Thyroid gland (tissue), 4 donors: Measurements from ENCODE around the gene PPP1R13B. TPM values are rescaled to one million over a fixed set of nuclear protein-coding genes. Genes with fewer than 3 reads are reported as not detected.

Experiments used
- DNase-seq, 2 donors: peaks; one replicate each; pipeline ENCODE4 v3.0.0-alpha.2; 2019
- H3K27ac ChIP-seq, 3 donors: fragments of 200-600 bp; sonication (generic); 1 replicate in 2 of 3; 2 replicates in 1 of 3; pipeline ENCODE4 v1.5.1; 2016 to 2019; ENCODE audit warnings: mild to moderate bottlenecking in 1 of 3, moderate library complexity in 1 of 3
- H3K27me3 ChIP-seq: fragments of 200-600 bp; sonication (generic); one replicate; pipeline ENCODE4 v1.5.1; 2019
- H3K36me3 ChIP-seq, 2 donors: fragments of 200-600 bp; sonication (generic); one replicate each; pipeline ENCODE4 v1.5.1; 2016 to 2019
- H3K4me1 ChIP-seq, 2 donors: fragments of 200-600 bp; sonication (generic); one replicate each; pipeline ENCODE4 v1.5.1; 2017 to 2019
- H3K4me3 ChIP-seq, 3 donors: fragments of 200-600 bp; sonication (generic); replicated peaks in 1 of 3; 1 replicate in 2 of 3; 2 replicates in 1 of 3; pipeline ENCODE4 v1.5.1; 2016; ENCODE audit warnings: mild to moderate bottlenecking in 1 of 3
- H3K9me3 ChIP-seq: fragments of 200-600 bp; sonication (generic); one replicate; pipeline ENCODE4 v1.5.1; 2017
- CTCF ChIP-seq, 6 experiments: fragments of 200-600 bp in 3 of 6; fragments of 450-650 bp in 3 of 6; sonication (generic) in 3 of 6; IDR thresholded peaks; one replicate each; pipeline ENCODE4 v1.5.1; 2016 to 2019; ENCODE audit warnings: antibody characterized with exemption in 6 of 6, mild to moderate bottlenecking in 2 of 6, inconsistent platforms in 1 of 6, moderate library complexity in 1 of 6
- POLR2A ChIP-seq, 2 donors: fragments of 450-650 bp; IDR thresholded peaks; one replicate each; pipeline ENCODE4 v1.6.1; 2017; ENCODE audit warnings: antibody characterized with exemption in 2 of 2, mild to moderate bottlenecking in 2 of 2, moderate library complexity in 1 of 2
- WGBS, 2 donors: methylation state at CpG; one replicate each; pipeline ENCODE4 v1.1.5; 2017; 5-methylcytosine and 5-hydroxymethylcytosine counted together
- intact Hi-C: fragments of 100-400 bp; cut with DNase I; formaldehyde crosslinking; loops from one replicate; pipeline ENCODE4 v1.15.1; 2023
- total RNA-seq, 4 donors: library from RNA; depleted of rRNA; stranded (reverse); fragments of >200 nt; gene quantifications; one replicate each; pipeline ENCODE4 v1.2.3, GENCODE V29; 2016

PPP1R13B gene
- 100 to 1,000 TPM in 1 of 4 donors, 10 to 100 TPM in 3; 77.0 to 131 (median 81.8) TPM for total RNA-seq

- DNase-seq, result peak; percentile 94
- WGBS, 2 donors, result no CpG with 5 or more reads among the region's 104 CpGs
- intact Hi-C loops, result no loop called here
- Histone ChIP-seq H3K9me3 (no peaks in the 10 kb centered on the region), H3K4me1 (peaks cover 13 to 26% of the 10 kb centered on the region in 2 donors), H3K4me3 (peak within 1 kb of the TSS; percentile 56 to 79 (median 63)), H3K36me3 (no peaks in the 10 kb centered on the region), H3K27me3 (no peaks in the 10 kb centered on the region), H3K27ac (peak within 1 kb of the TSS; percentile 85 to 92 (median 88))
- TF ChIP-seq CTCF (IDR thresholded peaks at IDR 0.05) (peak in 1 of 6 experiments; percentile 12), POLR2A (IDR thresholded peaks at IDR 0.05) (peak; percentile 60 to 95)
Measured at GRCh38 chr14:103847451-103848174, at the start of gene PPP1R13B. Gene PPP1R13B (minus strand): TSS chr14:103847575. CDS start chr14:103847307, 268 bp downstream.

GRCh38 chr14:103896578-103896977 lies 49.2 kb upstream of the PPP1R13B start:
- Histone ChIP-seq H3K4me3 (no peak overlapping the region), H3K9me3 (no peaks in the 10 kb centered on the region), H3K4me1 (peaks cover 0 to 31% of the 10 kb centered on the region in 2 donors), H3K36me3 (no peaks in the 10 kb centered on the region), H3K27ac (no peak overlapping the region), H3K27me3 (no peaks in the 10 kb centered on the region)
- 74% methylated on average over 6 of the region's 6 CpGs for WGBS, 2 donors
- TF ChIP-seq POLR2A (IDR thresholded peaks at IDR 0.05), result no peak
- TF ChIP-seq CTCF (IDR thresholded peaks at IDR 0.05), result no peak
- intact Hi-C loops, result no loop called here
- no peak for DNase-seq

DNA sequence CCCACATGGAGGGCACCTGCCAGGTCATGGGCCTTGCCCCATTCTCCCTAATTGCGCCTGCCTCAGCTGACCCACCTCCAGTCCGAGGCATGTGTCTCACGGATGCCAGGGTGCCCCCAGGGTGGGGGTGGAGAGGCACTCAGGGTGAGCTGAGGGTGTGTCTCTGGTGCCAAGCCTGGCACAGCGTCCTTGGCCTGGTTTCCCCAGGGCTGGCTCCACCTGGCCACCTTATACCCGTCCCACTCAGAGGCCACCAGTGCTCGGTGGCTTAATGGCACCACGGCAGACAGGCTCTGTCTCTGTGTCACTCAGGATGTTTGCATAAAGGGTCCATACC lies 47.3 kb upstream of the PPP1R13B start:
- Histone ChIP-seq H3K27me3 (no peaks in the 10 kb centered on the region), H3K27ac (no peak overlapping the region), H3K9me3 (no peaks in the 10 kb centered on the region), H3K4me1 (peaks cover 0 to 42% of the 10 kb centered on the region in 2 donors), H3K36me3 (no peaks in the 10 kb centered on the region), H3K4me3 (no peak overlapping the region)
- no peak for DNase-seq
- intact Hi-C loops, result no loop called here
- TF ChIP-seq POLR2A (IDR thresholded peaks at IDR 0.05) (no peak), CTCF (IDR thresholded peaks at IDR 0.05) (no peak)
- WGBS, 2 donors, result 70 to 74% methylated on average over 2 to 5 of the region's 7 CpGs

DNA sequence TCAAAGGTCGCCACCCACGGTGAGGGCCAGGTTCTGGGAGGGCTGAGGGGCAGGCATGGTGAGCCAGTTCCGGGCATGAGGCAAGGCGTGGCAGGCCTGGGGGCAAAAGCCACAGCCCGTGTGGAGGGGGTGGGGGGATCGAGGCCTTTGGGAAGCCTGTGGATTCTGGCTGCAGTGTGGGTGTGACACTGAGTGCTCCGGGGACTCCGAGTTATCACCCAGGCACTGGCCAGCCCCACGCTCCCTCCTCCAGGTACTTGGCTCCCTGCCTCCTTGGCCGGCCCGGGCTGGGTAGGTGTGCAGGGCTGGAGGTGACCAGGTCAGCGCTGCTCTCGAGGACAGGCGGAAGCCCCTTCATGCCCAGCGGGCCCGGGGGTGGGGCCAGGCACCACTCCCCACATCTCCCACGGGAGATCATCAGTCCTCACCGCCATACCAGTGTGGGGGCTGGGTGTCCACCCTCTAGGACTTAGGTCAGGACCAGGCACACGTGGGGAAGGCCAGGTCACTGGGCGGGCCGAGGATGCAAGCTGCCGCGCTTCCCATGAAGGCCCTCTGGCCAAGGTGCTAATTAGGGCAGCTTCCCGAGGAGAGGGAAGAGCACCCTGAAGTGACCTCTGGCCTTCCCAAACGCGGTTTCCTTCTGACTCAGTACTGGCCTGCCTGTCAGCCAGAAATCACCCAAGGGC lies 46.8 kb upstream of the PPP1R13B start:
- TF ChIP-seq POLR2A (IDR thresholded peaks at IDR 0.05) (no peak), CTCF (IDR thresholded peaks at IDR 0.05) (no peak)
- H3K27me3 ChIP-seq, result no peaks in the 10 kb centered on the region
- no peak overlapping the region for H3K27ac ChIP-seq
- 63 to 70% methylated on average over 17 to 20 of the region's 26 CpGs for WGBS, 2 donors
- H3K36me3 ChIP-seq, result no peaks in the 10 kb centered on the region
- H3K9me3 ChIP-seq, result no peaks in the 10 kb centered on the region
- H3K4me3 ChIP-seq, result no peak overlapping the region
- DNase-seq, result peak; percentile 38 to 54
- intact Hi-C loops, result no loop called here
- H3K4me1 ChIP-seq, result peaks cover 0 to 42% of the 10 kb centered on the region in 2 donors

GRCh38 chr14:103892247-103892646 lies 44.9 kb upstream of the PPP1R13B start:
- peaks cover 0 to 34% of the 10 kb centered on the region in 2 donors for H3K4me1 ChIP-seq
- DNase-seq, result no peak
- intact Hi-C loops, result no loop called here
- TF ChIP-seq CTCF (IDR thresholded peaks at IDR 0.05) (no peak), POLR2A (IDR thresholded peaks at IDR 0.05) (no peak)
- no peak overlapping the region for H3K4me3 ChIP-seq
- no peaks in the 10 kb centered on the region for H3K9me3 ChIP-seq
- no peaks in the 10 kb centered on the region for H3K27me3 ChIP-seq
- no peak overlapping the region for H3K27ac ChIP-seq
- WGBS, 2 donors, result 93% methylated on average over 8 of the region's 8 CpGs
- no peaks in the 10 kb centered on the region for H3K36me3 ChIP-seq
